ENCODE measurements around the gene TFF3.
A peak's percentile ranks its signal among the peaks of the same experiment; 100 is the strongest.

The TFF3 gene

GRCh38 chr21:42338729-42339715 is 23.8 kb upstream of the TFF3 start:
- DNase-seq (ENCODE audit: extremely low spot score) = no peak
- POLR2A ChIA-PET = no interaction called here
- TF ChIP-seq CTCF (IDR thresholded peaks at IDR 0.05; ENCODE audit: control extremely low read depth, extremely low read depth, low read depth, missing control alignments) = no peak
- CTCF ChIA-PET = interaction anchor here (0.7 to 5.4 kb wide), 18 partner anchors 18 to 222 kb away, joined by 3 to 30 read pairs (median 4); no protein-coding TSS in a partner anchor

- DNase-seq (ENCODE audit: extremely low spot score) = peak; percentile 67
- ChIA-PET POLR2A (no interaction called here), CTCF (interaction anchor here (0.7 to 5.4 kb wide), 25 partner anchors 8 to 221 kb away, joined by 3 to 30 read pairs (median 4); no protein-coding TSS in a partner anchor)
- peak; percentile 59 for TF ChIP-seq CTCF (IDR thresholded peaks at IDR 0.05; ENCODE audit: control extremely low read depth, extremely low read depth, low read depth, missing control alignments)
Measured at GRCh38 chr21:42337830-42338728, 22.9 kb upstream of the TFF3 start.

DNA sequence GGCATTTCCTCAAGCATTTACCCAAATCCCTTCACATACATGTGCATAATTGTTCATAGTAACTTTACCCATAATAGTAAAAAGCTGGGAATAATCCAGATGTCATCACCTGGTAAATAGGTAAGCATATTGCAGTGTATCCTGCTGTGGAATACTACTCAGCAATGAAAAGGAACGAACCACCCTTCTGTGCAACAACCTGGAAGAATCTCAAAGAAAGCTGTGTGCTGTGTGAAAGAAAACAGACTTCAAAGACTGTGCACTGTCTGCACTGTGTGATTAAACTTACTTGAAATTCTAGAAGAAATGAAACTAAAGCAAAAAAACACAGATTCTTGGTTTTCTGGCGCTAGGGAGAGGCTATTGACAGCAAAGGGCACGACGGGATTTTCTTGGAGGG is 22.1 kb upstream of the TFF3 start:
- ChIA-PET POLR2A (no interaction called here), CTCF (interaction anchor here (0.7 to 5.4 kb wide), 16 partner anchors 9 to 191 kb away, joined by 3 to 30 read pairs (median 4); no protein-coding TSS in a partner anchor)
- DNase-seq (ENCODE audit: extremely low spot score) = no peak
- no peak for TF ChIP-seq CTCF (IDR thresholded peaks at IDR 0.05; ENCODE audit: control extremely low read depth, extremely low read depth, low read depth, missing control alignments)

GRCh38 chr21:42336054-42336453 is 20.8 kb upstream of the TFF3 start:
- ChIA-PET CTCF (interaction anchor here (1.7 to 5.4 kb wide), 3 partner anchors 26 to 190 kb away, joined by 4 to 30 read pairs (median 6); no protein-coding TSS in a partner anchor), POLR2A (no interaction called here)
- no peak for DNase-seq (ENCODE audit: extremely low spot score)
- no peak for TF ChIP-seq CTCF (IDR thresholded peaks at IDR 0.05; ENCODE audit: control extremely low read depth, extremely low read depth, low read depth, missing control alignments)

DNA sequence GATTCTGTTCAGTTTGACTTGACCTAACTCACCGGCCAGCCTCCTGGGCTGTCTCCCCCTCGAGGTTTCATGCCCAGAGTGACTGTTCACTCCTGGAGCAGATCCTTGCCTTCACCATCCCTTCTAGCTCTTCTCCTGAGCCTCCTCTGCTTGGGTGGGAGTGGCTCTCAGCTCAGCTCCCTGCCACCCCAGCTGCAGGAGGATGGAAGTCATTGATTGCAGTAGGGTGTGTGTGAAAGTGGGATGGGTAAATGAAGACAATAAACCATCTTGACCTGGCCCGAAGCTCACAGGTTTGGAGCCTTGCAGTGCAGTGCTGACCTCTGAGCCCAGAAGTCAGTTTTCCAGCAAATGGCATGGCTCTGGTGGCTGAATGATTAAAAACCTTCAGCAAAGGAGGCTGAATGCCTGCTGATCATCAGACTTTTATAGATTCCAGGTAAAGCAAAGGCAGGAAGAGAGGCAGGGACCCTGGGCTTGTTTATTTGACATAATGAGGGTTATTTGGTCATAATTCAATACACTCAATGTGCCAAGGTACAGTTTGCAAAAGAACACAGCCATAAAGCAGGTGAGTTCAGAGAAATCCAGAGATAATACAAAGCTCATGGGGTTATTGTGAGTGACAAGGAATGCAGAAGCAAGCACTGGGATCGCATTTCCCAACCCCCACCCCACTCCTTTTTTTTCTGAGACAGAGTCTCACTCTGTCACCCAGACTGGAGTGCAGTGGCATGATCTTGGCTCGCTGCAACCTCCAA is 17.5 kb upstream of the TFF3 start:
- DNase-seq (ENCODE audit: extremely low spot score) = no peak
- TF ChIP-seq CTCF (IDR thresholded peaks at IDR 0.05; ENCODE audit: control extremely low read depth, extremely low read depth, low read depth, missing control alignments) = no peak
- CTCF ChIA-PET = interaction anchor here (0.9 kb wide), 1 partner anchor 23 kb away, joined by 5 read pairs; no protein-coding TSS in a partner anchor
- POLR2A ChIA-PET = no interaction called here
